Stimulated activated naive CD4-positive, alpha-beta T cell (primary cell): ENCODE data around the gene CD47.

Experiments
- DNase-seq, 6 experiments: peaks; one replicate each; lab custom pipeline; 2025; lab: John Stamatoyannopoulos, UW

CD47 gene

GRCh38 chr3:108013141-108014055, 77.4 kb downstream of the CD47 start:
- no peak for DNase-seq

- DNase-seq = no peak
These were observed 78.5 kb downstream of the CD47 start for GRCh38 chr3:108012304-108012703.

- DNase-seq = no peak
These were observed 79.2 kb downstream of the CD47 start for GRCh38 chr3:108011616-108012015.

GRCh38 chr3:108008931-108009639, 81.7 kb downstream of the CD47 start:
- DNase-seq = no peak

GRCh38 chr3:108008106-108008505, 82.7 kb downstream of the CD47 start:
- DNase-seq = no peak

- DNase-seq = no peak
These were observed 83.9 kb downstream of the CD47 start for GRCh38 chr3:108006881-108007331.

GRCh38 chr3:108006077-108006771, 84.6 kb downstream of the CD47 start:
- DNase-seq = no peak

GRCh38 chr3:108004647-108005046, 86.2 kb downstream of the CD47 start:
- DNase-seq = peak in 1 of 6 experiments; percentile 7

- no peak for DNase-seq
These were observed 89.4 kb downstream of the CD47 start for GRCh38 chr3:108001457-108001856.

GRCh38 chr3:107999215-107999775, 91.5 kb downstream of the CD47 start:
- DNase-seq = no peak

GRCh38 chr3:107997671-107998070, 93.2 kb downstream of the CD47 start:
- no peak for DNase-seq

GRCh38 chr3:107995823-107996222, 95.0 kb downstream of the CD47 start:
- DNase-seq = no peak

- DNase-seq = no peak
These were observed 95.7 kb downstream of the CD47 start for GRCh38 chr3:107994956-107995715.

GRCh38 chr3:107994181-107994580, 96.7 kb downstream of the CD47 start:
- no peak for DNase-seq

GRCh38 chr3:107993771-107994170, 97.1 kb downstream of the CD47 start:
- DNase-seq = no peak
